Mammary epithelial cell (primary cell): ENCODE results near the gene SETD2.

ENCODE experiments used
- CTCF ChIP-seq, 2 donors: IDR thresholded peaks in 1 of 2; conservative IDR thresholded peaks in 1 of 2; 2 replicates each; pipeline ENCODE4 v1.5.1; 2011 to 2012; ENCODE audit warnings: inconsistent platforms in 2 of 2, low read length in 2 of 2, mild to moderate bottlenecking in 2 of 2, control low read depth in 1 of 2, low read depth in 1 of 2; ENCODE audit not compliant: insufficient read depth in 1 of 2; ENCODE audit errors: extremely low read depth in 1 of 2
- EZH2 ChIP-seq: IDR thresholded peaks from 2 replicates; pipeline ENCODE4 v1.6.1; 2012; ENCODE audit warnings: low read length, inconsistent platforms, borderline replicate concordance

GRCh38 chr3:47057212-47057671 is 106.7 kb downstream of the SETD2 start:
- TF ChIP-seq CTCF (conservative IDR thresholded peaks at IDR 0.05 in 1 of 2, IDR thresholded peaks at IDR 0.05 in 1 of 2; ENCODE audit: extremely low read depth in 1 of 2, insufficient read depth in 1 of 2, low read depth in 1 of 2, low read length in 2 of 2) = no peak
- TF ChIP-seq EZH2 = no peak
